ENCODE results near the gene GBF1. TPM values are rescaled to one million over a fixed set of nuclear protein-coding genes. Genes with fewer than 3 reads are reported as not detected.

The GBF1 gene
- 10 to 100 TPM; 31.4 to 64.2 (median 58.7) TPM for total RNA-seq

- in situ Hi-C loops (cut with MboI; ENCODE audit: low sequenced_read_pairs in 4 of 4), result no loop called here
- H3K4me1 ChIP-seq, result peaks cover 50 to 51% of the 10 kb centered on the region in 2 donors
- DNase-seq, result peak; percentile 92 to 96
- no peaks in the 10 kb centered on the region for H3K9me3 ChIP-seq
- TF ChIP-seq, protein P1, sequence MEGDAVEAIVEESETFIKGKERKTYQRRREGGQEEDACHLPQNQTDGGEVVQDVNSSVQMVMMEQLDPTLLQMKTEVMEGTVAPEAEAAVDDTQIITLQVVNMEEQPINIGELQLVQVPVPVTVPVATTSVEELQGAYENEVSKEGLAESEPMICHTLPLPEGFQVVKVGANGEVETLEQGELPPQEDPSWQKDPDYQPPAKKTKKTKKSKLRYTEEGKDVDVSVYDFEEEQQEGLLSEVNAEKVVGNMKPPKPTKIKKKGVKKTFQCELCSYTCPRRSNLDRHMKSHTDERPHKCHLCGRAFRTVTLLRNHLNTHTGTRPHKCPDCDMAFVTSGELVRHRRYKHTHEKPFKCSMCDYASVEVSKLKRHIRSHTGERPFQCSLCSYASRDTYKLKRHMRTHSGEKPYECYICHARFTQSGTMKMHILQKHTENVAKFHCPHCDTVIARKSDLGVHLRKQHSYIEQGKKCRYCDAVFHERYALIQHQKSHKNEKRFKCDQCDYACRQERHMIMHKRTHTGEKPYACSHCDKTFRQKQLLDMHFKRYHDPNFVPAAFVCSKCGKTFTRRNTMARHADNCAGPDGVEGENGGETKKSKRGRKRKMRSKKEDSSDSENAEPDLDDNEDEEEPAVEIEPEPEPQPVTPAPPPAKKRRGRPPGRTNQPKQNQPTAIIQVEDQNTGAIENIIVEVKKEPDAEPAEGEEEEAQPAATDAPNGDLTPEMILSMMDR (IDR thresholded peaks at IDR 0.05 in 4 of 5, conservative IDR thresholded peaks at IDR 0.05 in 1 of 5), result no peak
- peak; percentile 100 for TF ChIP-seq POLR2A (IDR thresholded peaks at IDR 0.05)
- ATAC-seq, result peak; percentile 83 to 87
- H3K27ac ChIP-seq, result peak within 1 kb of the TSS; percentile 91 to 98 (median 93)
- peak within 1 kb of the TSS; percentile 74 to 96 (median 86) for H3K4me3 ChIP-seq
- H3K36me3 ChIP-seq, result no peaks in the 10 kb centered on the region
- H3K27me3 ChIP-seq, result no peaks in the 10 kb centered on the region
- intact Hi-C loops (cut with DNase I; ENCODE audit: low total_unique reads), result loop anchor here (5.0 kb wide), 1 partner anchor 82 kb away; no protein-coding TSS in a partner anchor
These were observed at the start of gene GBF1 for GRCh38 chr10:102245082-102245931. GBF1 (plus strand) TSS chr10:102245532; CDS start chr10:102258939, 13,407 bp downstream.

DNA sequence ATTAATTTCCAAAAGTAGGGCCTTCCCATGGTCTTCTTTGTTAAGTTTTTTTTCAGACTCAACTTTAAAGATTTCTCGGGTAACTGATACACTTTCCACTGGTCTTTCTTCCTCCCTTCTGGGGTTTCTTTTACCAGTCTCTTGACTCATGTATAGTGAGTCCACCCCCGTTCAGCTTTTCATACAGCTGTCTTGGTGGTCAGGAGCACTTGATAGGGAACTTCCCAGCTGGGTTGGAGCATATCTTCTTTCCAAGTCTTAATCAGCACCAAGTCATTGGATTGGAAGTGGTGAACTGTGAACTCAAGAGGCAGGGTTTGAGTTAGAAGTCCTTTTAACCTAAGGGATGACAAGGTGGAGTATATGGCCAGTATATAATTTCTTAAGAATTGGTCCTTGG lies 48.4 kb upstream of the GBF1 start:
- H3K27me3 ChIP-seq, result no peaks in the 10 kb centered on the region
- H3K4me1 ChIP-seq, result peaks cover 0 to 4% of the 10 kb centered on the region in 2 donors
- H3K27ac ChIP-seq, result no peak overlapping the region
- no peaks in the 10 kb centered on the region for H3K36me3 ChIP-seq
- TF ChIP-seq, protein P1 (IDR thresholded peaks at IDR 0.05 in 4 of 5, conservative IDR thresholded peaks at IDR 0.05 in 1 of 5), result no peak
- TF ChIP-seq POLR2A (IDR thresholded peaks at IDR 0.05), result no peak
- in situ Hi-C loops (cut with MboI; ENCODE audit: low sequenced_read_pairs in 4 of 4) (no loop called here), intact Hi-C loops (cut with DNase I; ENCODE audit: low total_unique reads) (no loop called here)
- H3K9me3 ChIP-seq, result no peaks in the 10 kb centered on the region
- DNase-seq, result no peak
- no peak for ATAC-seq
- H3K4me3 ChIP-seq, result no peak overlapping the region

GRCh38 chr10:102198027-102198426 lies 47.3 kb upstream of the GBF1 start:
- Histone ChIP-seq H3K4me3 (no peak overlapping the region), H3K36me3 (no peaks in the 10 kb centered on the region), H3K27me3 (no peaks in the 10 kb centered on the region), H3K27ac (no peak overlapping the region), H3K4me1 (peaks cover 0 to 4% of the 10 kb centered on the region in 2 donors), H3K9me3 (no peaks in the 10 kb centered on the region)
- no peak for TF ChIP-seq POLR2A (IDR thresholded peaks at IDR 0.05)
- TF ChIP-seq, protein P1 (IDR thresholded peaks at IDR 0.05 in 4 of 5, conservative IDR thresholded peaks at IDR 0.05 in 1 of 5), result no peak
- in situ Hi-C loops (cut with MboI; ENCODE audit: low sequenced_read_pairs in 4 of 4) (no loop called here), intact Hi-C loops (cut with DNase I; ENCODE audit: low total_unique reads) (no loop called here)
- no peak for ATAC-seq
- DNase-seq, result no peak

- peak in 1 of 2 donors; percentile 62 for ATAC-seq
- TF ChIP-seq, protein P1 (IDR thresholded peaks at IDR 0.05 in 4 of 5, conservative IDR thresholded peaks at IDR 0.05 in 1 of 5), result no peak
- no peak for DNase-seq
- in situ Hi-C loops (cut with MboI; ENCODE audit: low sequenced_read_pairs in 4 of 4) (loop anchor here in 1 of 4 donors (25.0 kb wide), 1 partner anchor 361 kb away; no protein-coding TSS in a partner anchor), intact Hi-C loops (cut with DNase I; ENCODE audit: low total_unique reads) (no loop called here)
- Histone ChIP-seq H3K27ac (no peak overlapping the region), H3K9me3 (no peaks in the 10 kb centered on the region), H3K36me3 (no peaks in the 10 kb centered on the region), H3K27me3 (no peaks in the 10 kb centered on the region), H3K4me1 (peaks cover 0 to 4% of the 10 kb centered on the region in 2 donors), H3K4me3 (no peak overlapping the region)
These were observed 44.3 kb upstream of the GBF1 start for GRCh38 chr10:102200751-102201640.

All from gastrocnemius medialis (tissue), 4 donors.